GM12878 (cell line): Measurements from ENCODE around the gene AXDND1. TPM values are rescaled to one million over a fixed set of nuclear protein-coding genes. Genes with fewer than 3 reads are reported as not detected.

Experiments used
- ATAC-seq: fragments of 200-7000 bp; cut with Tn5 transposase; 3 replicates; pipeline ENCODE4 v1.9.1; 2020; ENCODE audit warnings: mild to moderate bottlenecking, moderate library complexity
- BruUV-seq: library from RNA; stranded (reverse); fragments of 400-500 nt; replicated peaks from 2 replicates; lab custom pipeline; 2021; lab: Mats Ljungman, UMichigan
- CTCF ChIA-PET: fragments of 300-600 bp; sonication (Branson Sonifier 250); formaldehyde crosslinking; extraction: SDS; loops from one replicate; lab custom pipeline; 2021; ENCODE audit warnings: inconsistent platforms; lab: Yijun Ruan, JAX
- POLR2A ChIA-PET: fragments of 350-600 bp; formaldehyde crosslinking; extraction: SDS; loops from one replicate; lab custom pipeline; 2021; ENCODE audit warnings: inconsistent platforms; lab: Charles Lee
- RAD21 ChIA-PET: fragments of 300-600 bp; sonication (Branson Sonifier 250); formaldehyde crosslinking; loops from one replicate; lab custom pipeline; 2023; ENCODE audit warnings: antibody characterized with exemption; ENCODE audit not compliant: unreplicated experiment; lab: Charles Lee
- SMC1A ChIA-PET: fragments of 300-600 bp; sonication (Branson Sonifier 250); formaldehyde crosslinking; loops from one replicate; lab custom pipeline; 2023; ENCODE audit not compliant: unreplicated experiment, uncharacterized antibody; lab: Charles Lee
- DNase-seq: peaks from one replicate; pipeline ENCODE4 v3.0.0-alpha.2; 2011; ENCODE audit warnings: low read depth, low spot score
- FAIRE-seq: peaks from 3 replicates; lab custom pipeline; 2011; peaks lifted over from hg19 to GRCh38; lab: Jason Lieb, UNC
- H2AFZ ChIP-seq: 2 replicates; pipeline ENCODE4 v1.6.0; 2011; ENCODE audit warnings: low read depth, low read length, control low read depth; ENCODE audit not compliant: control insufficient read depth
- H3K27ac ChIP-seq: 2 replicates; pipeline ENCODE4 v1.5.1; 2011; ENCODE audit warnings: control low read depth; ENCODE audit not compliant: control insufficient read depth, insufficient read depth
- H3K27me3 ChIP-seq, 2 experiments: replicated peaks in 1 of 2; 2 replicates each; pipeline versions ENCODE4 v1.6.0 to v1.6.1; 2011; ENCODE audit warnings: low read length in 1 of 2; ENCODE audit not compliant: control insufficient read depth in 2 of 2, insufficient read depth in 2 of 2
- H3K36me3 ChIP-seq, 2 experiments: 2 replicates each; pipeline ENCODE4 v1.5.1; 2011; ENCODE audit warnings: low read length in 1 of 2; ENCODE audit not compliant: control insufficient read depth in 2 of 2, insufficient read depth in 2 of 2
- H3K4me1 ChIP-seq: 2 replicates; pipeline ENCODE4 v1.6.1; 2011; ENCODE audit warnings: mild to moderate bottlenecking, low read length, moderate library complexity, mixed read lengths; ENCODE audit not compliant: control insufficient read depth, insufficient read depth
- H3K4me2 ChIP-seq: 2 replicates; pipeline ENCODE4 v1.6.0; 2011; ENCODE audit warnings: control low read depth; ENCODE audit not compliant: control insufficient read depth, insufficient read depth
- H3K4me3 ChIP-seq: fragments of 200-600 bp; sonication (generic); 2 replicates; pipeline ENCODE4 v1.5.1; 2016
- H3K79me2 ChIP-seq: 2 replicates; pipeline ENCODE4 v1.6.0; 2011; ENCODE audit warnings: low read length; ENCODE audit not compliant: control insufficient read depth, insufficient read depth
- H3K9ac ChIP-seq: 2 replicates; pipeline ENCODE4 v1.8.0; 2011; ENCODE audit warnings: low read length, control low read depth, mixed read lengths; ENCODE audit not compliant: control insufficient read depth, insufficient read depth
- H3K9me3 ChIP-seq: replicated peaks from 3 replicates; pipeline ENCODE4 v1.5.1; 2011; ENCODE audit warnings: mild to moderate bottlenecking, low read length; ENCODE audit not compliant: control insufficient read depth, insufficient read depth
- H4K20me1 ChIP-seq: 2 replicates; pipeline ENCODE4 v1.6.0; 2011; ENCODE audit not compliant: control insufficient read depth, insufficient read depth
- CBX3 ChIP-seq: fragments of 200-600 bp; sonication (generic); IDR thresholded peaks from 2 replicates; pipeline ENCODE4 v1.6.1; 2016; ENCODE audit warnings: low read depth, borderline replicate concordance
- CHD4 ChIP-seq: fragments of 200-600 bp; sonication (generic); IDR thresholded peaks from 2 replicates; pipeline ENCODE4 v1.6.1; 2016; ENCODE audit warnings: mild to moderate bottlenecking
- ESRRA ChIP-seq: IDR thresholded peaks from 2 replicates; pipeline ENCODE4 v1.6.1; 2012; ENCODE audit warnings: mild to moderate bottlenecking, low read length, improper control_type of control experiment
- ETV6 ChIP-seq, 2 experiments: fragments of 450-650 bp in 1 of 2; IDR thresholded peaks in 1 of 2; conservative IDR thresholded peaks in 1 of 2; 2 replicates each; pipeline ENCODE4 v1.6.1; 2014; ENCODE audit warnings: antibody characterized with exemption in 1 of 2, borderline replicate concordance in 1 of 2, low read depth in 1 of 2, mild to moderate bottlenecking in 1 of 2, moderate library complexity in 1 of 2
- GABPA ChIP-seq: IDR thresholded peaks from 2 replicates; pipeline ENCODE4 v1.6.1; 2014; ENCODE audit warnings: antibody characterized with exemption, low read depth, mild to moderate bottlenecking, inconsistent platforms
- HCFC1 ChIP-seq: fragments of 150-350 bp; IDR thresholded peaks from 2 replicates; pipeline ENCODE4 v1.6.1; 2014; ENCODE audit warnings: low read length
- IKZF2 ChIP-seq, 2 experiments: fragments of 450-650 bp; IDR thresholded peaks; 2 replicates each; pipeline ENCODE4 v1.6.1; 2017; ENCODE audit warnings: mild to moderate bottlenecking in 2 of 2, moderate library complexity in 2 of 2
- RB1 ChIP-seq: fragments of 450-650 bp; formaldehyde crosslinking; IDR thresholded peaks from 2 replicates; pipeline ENCODE4 v1.6.1; 2017; ENCODE audit warnings: mild to moderate bottlenecking, borderline replicate concordance
- RBBP5 ChIP-seq: fragments of 200-600 bp; sonication (generic); conservative IDR thresholded peaks from 2 replicates; pipeline ENCODE4 v1.6.1; 2016
- RELB ChIP-seq: fragments of 450-650 bp; IDR thresholded peaks from 2 replicates; pipeline ENCODE4 v1.6.1; 2017; ENCODE audit warnings: low read depth, mild to moderate bottlenecking, moderate library complexity
- RUNX3 ChIP-seq: IDR thresholded peaks from 2 replicates; pipeline ENCODE4 v1.6.1; 2012; ENCODE audit warnings: low read length, inconsistent platforms
- SKIL ChIP-seq: fragments of 450-650 bp; IDR thresholded peaks from 2 replicates; pipeline ENCODE4 v1.6.1; 2017; ENCODE audit warnings: mild to moderate bottlenecking, low read depth, inconsistent platforms; ENCODE audit not compliant: poor library complexity, severe bottlenecking
- SMAD1 ChIP-seq: fragments of 450-650 bp; IDR thresholded peaks from 2 replicates; pipeline ENCODE4 v1.6.1; 2018; ENCODE audit warnings: mild to moderate bottlenecking, low read depth; ENCODE audit not compliant: partially characterized antibody
- SUPT20H ChIP-seq: IDR thresholded peaks from 2 replicates; pipeline ENCODE4 v1.6.1; 2011; ENCODE audit warnings: low read depth, mild to moderate bottlenecking, low read length, moderate library complexity, borderline replicate concordance; ENCODE audit not compliant: control insufficient read depth
- SUZ12 ChIP-seq: fragments of 200-600 bp; sonication (generic); IDR thresholded peaks from one replicate; pipeline ENCODE4 v1.6.1; 2018; ENCODE audit warnings: antibody characterized with exemption, mild to moderate bottlenecking; ENCODE audit not compliant: unreplicated experiment
- TAF1 ChIP-seq: IDR thresholded peaks from 2 replicates; pipeline ENCODE4 v1.6.1; 2011; ENCODE audit warnings: mild to moderate bottlenecking, low read depth, low read length, borderline replicate concordance
- ZNF207 ChIP-seq: fragments of 450-650 bp; IDR thresholded peaks from 2 replicates; pipeline ENCODE4 v1.6.1; 2014; ENCODE audit warnings: antibody characterized with exemption, mild to moderate bottlenecking, borderline replicate concordance
- WGBS: methylation state at CpG from one replicate; pipeline ENCODE4 v1.1.6; 2016; ENCODE audit warnings: low lambda C conversion rate; ENCODE audit not compliant: insufficient replicate concordance, insufficient coverage; ENCODE audit errors: missing lambda C conversion rate; 5-methylcytosine and 5-hydroxymethylcytosine counted together
- in situ Hi-C: fragments of 300-500 bp; cut with MboI; formaldehyde crosslinking; loops from 9 replicates; pipeline ENCODE4 v1.14.3; 2018; ENCODE audit warnings: mixed read lengths
- intact Hi-C: fragments of 100-400 bp; cut with micrococcal nuclease; formaldehyde crosslinking; loops from one replicate; pipeline ENCODE4 v1.14.2; 2022; ENCODE audit not compliant: unreplicated experiment
- polyA plus RNA-seq, 11 experiments: library from polyadenylated mRNA; depleted of rRNA in 4 of 11; unstranded in 6 of 11; stranded (reverse) in 5 of 11; fragments of >200 nt; fragmentation: Nextera tagmentation in 4 of 11; fragmentation: Illumina TruSeq in 1 of 11; extraction: Ambion mirVana in 4 of 11; extraction: Trizol in 1 of 11; gene quantifications; 1 replicate in 1 of 11; 2 replicates in 10 of 11; pipeline versions ENCODE4 v1.2.1 to v1.2.3, GENCODE V29; 2011 to 2016; ENCODE audit warnings: inconsistent platforms in 2 of 11, missing spikeins in 2 of 11, low read depth in 1 of 11
- total RNA-seq, 4 experiments: library from RNA; depleted of rRNA in 3 of 4; stranded (reverse); fragments of >200 nt in 3 of 4; fragmentation: Illumina TruSeq in 1 of 4; extraction: Trizol in 1 of 4; gene quantifications; 2 replicates each; pipeline versions ENCODE4 v1.2.1 to v1.2.3, GENCODE V29; 2013 to 2021
- TF ChIP-seq, protein P1 (sequence below): IDR thresholded peaks from 2 replicates; pipeline ENCODE4 v1.6.1; 2012; ENCODE audit warnings: mild to moderate bottlenecking, low read depth, low read length

AXDND1 gene
- total and polyA plus RNA-seq, 10 of the 15 experiments (the other 5 are each of a cell fraction or from before 2014, with no cell fraction given), result 0.12 to 0.84 (median 0.42) TPM

DNA sequence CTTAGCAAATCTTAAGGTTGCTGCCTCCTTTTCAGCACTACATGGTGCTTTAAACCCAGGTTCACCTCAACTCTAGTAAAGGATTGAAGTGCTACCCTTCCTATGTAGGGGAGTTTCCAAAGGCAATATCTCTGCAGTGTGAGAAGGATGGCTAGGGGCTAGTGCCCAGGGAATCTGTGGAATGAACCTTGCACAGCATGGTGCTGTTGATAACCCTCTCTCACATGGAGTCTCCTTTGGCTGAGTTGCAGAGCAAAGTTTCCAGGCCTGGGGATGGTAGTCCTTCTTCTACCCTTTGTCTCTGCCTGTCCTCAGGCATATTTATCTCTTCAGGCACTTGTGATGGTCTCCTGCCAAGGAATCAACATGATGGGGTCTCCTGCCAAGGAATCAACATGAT lies 59.4 kb downstream of the AXDND1 start (continued):
- TF ChIP-seq CBX3, result no peak
- no peak for TF ChIP-seq ETV6 (conservative IDR thresholded peaks at IDR 0.05 in 1 of 2, IDR thresholded peaks at IDR 0.05 in 1 of 2; ENCODE audit: borderline replicate concordance in 1 of 2, low read depth in 1 of 2)
- TF ChIP-seq ESRRA, result no peak
- TF ChIP-seq SKIL, result no peak
- TF ChIP-seq ZNF207, result no peak
- no peak for TF ChIP-seq GABPA
- no peak for TF ChIP-seq SMAD1

- DNase-seq (no peak), FAIRE-seq (no peak), ATAC-seq (no peak)
- H3K4me3 ChIP-seq, result no peak overlapping the region
- in situ Hi-C loops, result no loop called here
- ChIA-PET SMC1A (interaction anchor here (0.7 kb wide), 1 partner anchor 903 kb away, joined by 3 read pairs; no protein-coding TSS in a partner anchor), POLR2A (no interaction called here), CTCF (interaction anchor here (0.6 kb wide), 1 partner anchor 163 kb away, joined by 3 read pairs; no protein-coding TSS in a partner anchor), RAD21 (no interaction called here)
- no TSS peak for BruUV-seq
- no peaks in the 10 kb centered on the region for H3K9me3 ChIP-seq
- no peak overlapping the region for H3K4me2 ChIP-seq
- H3K9ac ChIP-seq, result no peak overlapping the region
- TF ChIP-seq HCFC1, result no peak
- TF ChIP-seq SUPT20H, result no peak
- no peak for TF ChIP-seq TAF1
- TF ChIP-seq SUZ12, result no peak
- TF ChIP-seq RELB, result no peak
- no peak for TF ChIP-seq RB1
- TF ChIP-seq, protein P1, sequence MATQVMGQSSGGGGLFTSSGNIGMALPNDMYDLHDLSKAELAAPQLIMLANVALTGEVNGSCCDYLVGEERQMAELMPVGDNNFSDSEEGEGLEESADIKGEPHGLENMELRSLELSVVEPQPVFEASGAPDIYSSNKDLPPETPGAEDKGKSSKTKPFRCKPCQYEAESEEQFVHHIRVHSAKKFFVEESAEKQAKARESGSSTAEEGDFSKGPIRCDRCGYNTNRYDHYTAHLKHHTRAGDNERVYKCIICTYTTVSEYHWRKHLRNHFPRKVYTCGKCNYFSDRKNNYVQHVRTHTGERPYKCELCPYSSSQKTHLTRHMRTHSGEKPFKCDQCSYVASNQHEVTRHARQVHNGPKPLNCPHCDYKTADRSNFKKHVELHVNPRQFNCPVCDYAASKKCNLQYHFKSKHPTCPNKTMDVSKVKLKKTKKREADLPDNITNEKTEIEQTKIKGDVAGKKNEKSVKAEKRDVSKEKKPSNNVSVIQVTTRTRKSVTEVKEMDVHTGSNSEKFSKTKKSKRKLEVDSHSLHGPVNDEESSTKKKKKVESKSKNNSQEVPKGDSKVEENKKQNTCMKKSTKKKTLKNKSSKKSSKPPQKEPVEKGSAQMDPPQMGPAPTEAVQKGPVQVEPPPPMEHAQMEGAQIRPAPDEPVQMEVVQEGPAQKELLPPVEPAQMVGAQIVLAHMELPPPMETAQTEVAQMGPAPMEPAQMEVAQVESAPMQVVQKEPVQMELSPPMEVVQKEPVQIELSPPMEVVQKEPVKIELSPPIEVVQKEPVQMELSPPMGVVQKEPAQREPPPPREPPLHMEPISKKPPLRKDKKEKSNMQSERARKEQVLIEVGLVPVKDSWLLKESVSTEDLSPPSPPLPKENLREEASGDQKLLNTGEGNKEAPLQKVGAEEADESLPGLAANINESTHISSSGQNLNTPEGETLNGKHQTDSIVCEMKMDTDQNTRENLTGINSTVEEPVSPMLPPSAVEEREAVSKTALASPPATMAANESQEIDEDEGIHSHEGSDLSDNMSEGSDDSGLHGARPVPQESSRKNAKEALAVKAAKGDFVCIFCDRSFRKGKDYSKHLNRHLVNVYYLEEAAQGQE, result no peak
- no peak for TF ChIP-seq RBBP5
- no peak for TF ChIP-seq RUNX3
- TF ChIP-seq CHD4, result no peak
- no peak for TF ChIP-seq IKZF2 (IDR thresholded peaks at IDR 0.05)
- no peak overlapping the region for H3K27ac ChIP-seq
- no peaks in the 10 kb centered on the region for H4K20me1 ChIP-seq
- H3K79me2 ChIP-seq, result no peaks in the 10 kb centered on the region
- 68% methylated on average over 7 of the region's 7 CpGs for WGBS
- H3K4me1 ChIP-seq, result no peaks in the 10 kb centered on the region
- no peaks in the 10 kb centered on the region for H3K27me3 ChIP-seq
- H3K36me3 ChIP-seq, result no peaks in the 10 kb centered on the region
- intact Hi-C loops, result no loop called here
- no peak overlapping the region for H2AFZ ChIP-seq
These were observed 71.4 kb downstream of the AXDND1 start for GRCh38 chr1:179437171-179437570.
